HG03159 (cell line): ENCODE results near the gene GCN1.
"Not testable (repeated sequence)": the region's sequence is repeated elsewhere in the genome, so short reads cannot be mapped to it uniquely, and the experiment has no call there.

Source experiments
- ATAC-seq: cut with Tn5 transposase; IDR thresholded peaks from one replicate; pipeline ENCODE4 v1.9.1; 2021; ENCODE audit warnings: mild to moderate bottlenecking, moderate library complexity; ENCODE audit not compliant: unreplicated experiment

The GCN1 gene

GRCh38 chr12:120215766-120216735 is 21.5 kb upstream of the GCN1 start:
- ATAC-seq: no peak

DNA sequence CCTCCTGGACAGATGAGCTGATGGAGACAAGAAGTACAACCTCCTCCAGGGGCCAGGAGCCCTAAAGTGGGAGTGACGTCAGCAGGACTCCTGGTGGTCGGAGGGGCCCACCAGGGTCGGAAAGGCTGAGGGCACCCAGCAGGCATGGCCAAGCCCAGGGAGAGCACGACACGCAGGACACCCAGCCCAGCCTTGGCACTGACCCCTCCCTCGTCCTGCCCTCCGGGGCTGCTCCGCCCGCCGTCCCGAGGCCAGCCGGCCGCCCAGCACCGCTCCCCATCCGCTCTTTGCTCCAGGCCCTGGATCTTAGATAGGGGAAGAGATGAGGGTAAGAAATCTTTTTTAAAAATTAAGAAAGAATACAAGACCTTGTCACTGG is 20.8 kb upstream of the GCN1 start:
- no peak for ATAC-seq

GRCh38 chr12:120214626-120215356 is 20.3 kb upstream of the GCN1 start:
- ATAC-seq: no peak

- ATAC-seq: no peak
Observed at GRCh38 chr12:120213758-120214157, 19.2 kb upstream of the GCN1 start.

GRCh38 chr12:120213182-120213581 is 18.7 kb upstream of the GCN1 start:
- ATAC-seq: not testable (repeated sequence)

DNA sequence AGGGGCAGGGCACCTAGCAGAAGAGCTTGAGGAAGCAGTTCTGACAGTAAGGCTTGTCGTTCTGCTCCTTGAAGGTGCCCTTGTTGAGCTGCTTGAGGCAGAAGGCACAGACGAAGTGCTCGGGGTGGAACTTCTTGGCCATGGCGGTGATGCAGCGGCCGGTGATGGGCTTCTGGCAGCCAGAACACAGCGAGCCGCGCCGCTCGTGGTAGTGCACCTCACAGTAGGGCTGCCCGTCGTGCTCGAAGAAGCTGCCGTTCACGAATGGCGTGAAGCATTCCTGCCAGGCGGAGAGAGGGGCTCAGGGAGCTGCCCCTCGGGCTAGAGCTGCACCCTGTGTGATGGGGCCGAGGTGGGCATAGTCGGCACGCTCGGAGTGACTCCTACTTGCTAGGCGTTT is 17.8 kb upstream of the GCN1 start:
- no peak for ATAC-seq

- no peak for ATAC-seq
Observed at GRCh38 chr12:120211904-120212283, 17.4 kb upstream of the GCN1 start.

GRCh38 chr12:120211243-120211903 is 16.9 kb upstream of the GCN1 start:
- no peak for ATAC-seq

DNA sequence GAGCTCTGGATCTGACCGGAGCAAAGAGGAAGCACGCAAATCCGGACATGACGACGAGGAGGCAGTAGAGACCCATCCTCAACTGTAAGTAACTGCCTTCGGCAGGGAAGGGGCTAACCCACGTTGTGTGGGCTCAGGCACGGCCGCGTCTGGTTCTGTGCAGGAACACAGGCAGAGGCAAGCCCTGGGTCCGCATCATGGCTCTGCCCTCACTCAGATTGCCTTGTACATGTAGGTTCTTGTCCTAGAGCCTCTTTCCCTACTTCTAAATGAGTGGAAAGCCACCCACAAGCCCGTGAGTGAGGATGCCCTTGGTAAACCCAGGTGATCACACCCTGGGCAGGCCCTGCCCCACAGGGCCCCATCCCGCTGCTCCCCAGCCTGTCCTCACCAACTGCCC is 15.3 kb upstream of the GCN1 start:
- no peak for ATAC-seq

DNA sequence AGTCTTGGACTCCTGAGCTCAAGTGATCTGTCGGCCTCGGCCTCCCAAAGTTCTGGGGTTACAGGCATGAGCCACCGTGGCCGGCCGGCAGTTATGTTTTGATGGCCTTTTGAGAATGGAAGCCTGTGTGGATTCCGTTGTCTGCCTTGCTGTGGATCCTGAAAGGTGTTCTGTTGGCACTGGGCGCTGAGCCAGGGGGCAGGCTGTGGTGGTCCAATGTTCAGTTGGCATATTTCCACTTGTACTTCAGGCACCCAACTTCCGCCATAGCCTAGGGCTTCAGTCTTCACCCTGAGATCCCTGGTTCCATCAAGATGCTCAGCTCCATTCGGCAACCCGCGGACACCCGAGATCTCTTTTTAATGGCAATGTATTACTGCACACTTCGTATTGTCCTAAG is 12.7 kb upstream of the GCN1 start:
- ATAC-seq: no peak

DNA sequence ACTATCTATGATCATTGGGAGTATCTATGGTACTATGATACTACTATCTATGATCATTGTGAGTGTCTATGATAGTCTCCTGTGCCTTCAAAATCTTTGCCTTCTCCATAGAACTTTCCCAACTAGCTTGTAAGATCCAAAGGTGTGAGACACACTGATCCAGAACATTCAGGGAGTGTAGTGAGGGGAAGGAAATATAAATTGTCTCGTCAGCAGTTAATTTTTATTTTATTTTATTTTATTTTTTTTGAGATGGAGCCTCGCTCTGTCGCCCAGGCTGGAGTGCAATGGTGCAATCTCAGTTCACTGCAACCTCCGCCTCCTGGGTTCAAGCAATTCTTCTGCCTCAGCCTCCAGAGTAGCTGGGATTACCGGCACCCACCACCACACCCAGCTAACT is 12.3 kb upstream of the GCN1 start:
- ATAC-seq: not testable (repeated sequence)

GRCh38 chr12:120206228-120206627 is 11.7 kb upstream of the GCN1 start:
- no peak for ATAC-seq

DNA sequence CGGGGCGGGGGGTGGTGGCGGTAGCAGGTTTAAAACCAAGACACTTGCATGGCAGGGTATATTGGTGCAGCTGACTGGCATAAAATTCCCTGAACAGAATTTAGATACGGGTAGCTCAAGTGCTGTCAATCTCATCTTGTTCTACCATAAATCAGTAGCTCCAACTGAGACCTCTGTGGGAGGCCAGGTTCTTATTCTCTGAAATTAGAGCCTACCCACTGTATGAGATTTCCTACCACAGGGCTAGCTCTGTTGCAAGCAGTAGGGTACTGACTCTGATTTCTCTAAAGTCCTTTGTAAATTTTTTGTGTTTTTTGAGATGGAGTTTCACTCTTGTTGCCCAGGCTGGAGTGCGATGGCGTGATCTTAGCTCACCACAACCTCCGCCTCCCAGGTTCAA is 9.7 kb upstream of the GCN1 start:
- ATAC-seq: no peak

- ATAC-seq: no peak
Observed at GRCh38 chr12:120200364-120200800, 5.9 kb upstream of the GCN1 start.

DNA sequence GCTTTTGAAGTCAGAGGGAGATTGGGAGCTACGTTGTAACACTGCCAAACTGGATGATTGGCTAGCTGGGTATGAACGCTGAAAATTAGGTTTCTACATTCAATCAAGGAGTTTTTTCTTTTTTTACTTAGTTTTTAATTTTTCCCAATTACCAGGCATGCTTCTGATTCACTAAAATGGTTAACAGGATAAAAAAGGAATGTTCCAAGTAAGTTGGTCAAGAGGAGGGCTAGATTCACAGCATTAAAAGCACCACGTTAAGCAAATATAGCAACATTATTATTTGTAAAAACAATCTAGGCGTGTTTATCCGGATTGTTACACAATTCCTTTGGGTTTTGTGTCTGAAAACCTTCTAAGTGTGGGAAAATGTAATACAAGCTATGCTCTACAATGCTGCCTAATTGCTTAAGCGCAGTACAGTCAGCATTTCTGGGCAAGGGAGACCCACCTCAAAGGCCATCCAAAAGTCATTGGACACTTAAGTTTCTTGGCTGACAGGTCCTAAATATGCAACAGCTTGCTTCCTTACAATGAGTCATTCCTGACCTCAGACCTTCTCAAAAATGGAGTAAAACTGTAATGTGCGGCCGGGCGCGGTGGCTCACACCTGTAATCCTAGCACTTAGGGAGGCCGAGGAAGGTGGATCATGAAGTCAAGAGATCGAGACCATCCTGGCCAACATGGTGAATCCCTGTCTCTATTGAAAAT is 5.2 kb upstream of the GCN1 start:
- ATAC-seq: no peak

- ATAC-seq: no peak
Observed at GRCh38 chr12:120199025-120199424, 4.5 kb upstream of the GCN1 start.

DNA sequence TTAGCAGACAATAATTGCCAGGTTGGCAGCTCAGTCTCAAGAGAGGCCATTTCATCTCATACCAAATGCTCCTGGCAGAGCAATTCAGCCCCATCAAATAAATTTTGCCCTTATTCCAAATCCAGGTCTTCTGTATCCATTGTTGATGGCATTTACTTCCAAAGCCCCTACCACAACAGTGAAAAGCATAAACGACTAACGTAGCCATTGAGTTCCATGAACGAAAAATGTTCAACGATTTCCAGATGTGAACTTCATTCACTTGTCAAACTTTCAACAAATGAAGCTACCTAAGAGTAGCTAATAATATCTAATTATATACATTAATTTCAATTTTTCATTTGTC is 3.0 kb upstream of the GCN1 start:
- ATAC-seq: no peak

DNA sequence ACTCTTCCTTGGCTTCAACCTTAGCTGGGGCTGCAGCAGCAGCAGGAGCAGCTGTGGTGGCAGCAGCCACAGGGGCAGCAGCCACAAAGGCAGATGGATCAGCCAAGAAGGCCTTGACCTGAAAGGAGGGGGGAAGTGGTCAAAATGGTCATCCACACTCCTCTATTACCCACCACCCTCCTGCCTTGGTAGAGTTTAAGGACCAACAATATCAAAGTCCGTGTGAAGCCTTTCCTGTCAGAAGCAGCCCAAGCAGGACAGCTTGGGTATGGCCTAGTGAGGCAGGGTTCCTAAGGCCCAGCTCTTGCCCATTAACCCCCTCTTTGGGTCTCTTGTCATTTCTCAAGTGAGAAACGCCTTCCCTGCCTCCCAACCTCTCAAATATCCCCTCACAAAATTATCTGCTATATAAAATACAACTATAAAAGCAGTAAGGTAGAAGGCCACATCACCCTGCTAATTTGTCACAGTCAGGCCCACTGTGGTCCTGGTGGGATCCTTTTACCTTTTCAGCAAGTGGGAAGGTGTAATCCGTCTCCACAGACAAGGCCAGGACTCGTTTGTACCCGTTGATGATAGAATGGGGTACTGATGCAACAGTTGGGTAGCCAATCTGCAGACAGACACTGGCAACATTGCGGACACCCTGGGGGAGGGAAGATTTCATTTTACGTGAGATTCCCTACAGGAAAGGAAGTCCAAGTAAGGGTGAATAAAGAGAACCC is 2.5 kb upstream of the GCN1 start:
- not testable (repeated sequence) for ATAC-seq

GRCh38 chr12:120196363-120196762 is 1.8 kb upstream of the GCN1 start:
- ATAC-seq: no peak

- no peak for ATAC-seq
Observed at GRCh38 chr12:120194226-120194533, 335 bp downstream of the GCN1 start.

- not testable (repeated sequence) for ATAC-seq
Observed at GRCh38 chr12:120193286-120193685, 1.2 kb downstream of the GCN1 start.
